Upper lobe of right lung (tissue), 1 donor: ENCODE measurements around the gene TRPV5. TPM values are rescaled to one million over a fixed set of nuclear protein-coding genes. Genes with fewer than 3 reads are reported as not detected.

Experiments used
- ATAC-seq: fragments of 200-7000 bp; cut with Tn5 transposase; one replicate; pipeline ENCODE4 v1.9.1; 2020; ENCODE audit warnings: mild to moderate bottlenecking, moderate library complexity
- DNase-seq: peaks from one replicate; pipeline ENCODE4 v3.0.0-alpha.2; 2020
- H3K27ac ChIP-seq: fragments of 200-600 bp; one replicate; pipeline ENCODE4 v1.8.0; 2022
- H3K27me3 ChIP-seq: fragments of 200-600 bp; one replicate; pipeline ENCODE4 v1.8.0; 2022; ENCODE audit warnings: mild to moderate bottlenecking
- H3K36me3 ChIP-seq: fragments of 200-600 bp; one replicate; pipeline ENCODE4 v1.8.0; 2022
- H3K4me1 ChIP-seq: fragments of 200-600 bp; one replicate; pipeline ENCODE4 v1.8.0; 2022
- H3K4me3 ChIP-seq: fragments of 200-600 bp; one replicate; pipeline ENCODE4 v1.8.0; 2022; ENCODE audit warnings: mild to moderate bottlenecking
- H3K9me3 ChIP-seq: fragments of 200-600 bp; one replicate; pipeline ENCODE4 v1.8.0; 2022
- CTCF ChIP-seq: fragments of 200-600 bp; IDR thresholded peaks from one replicate; pipeline ENCODE4 v1.8.0; 2022; ENCODE audit warnings: antibody characterized with exemption
- intact Hi-C: fragments of 100-400 bp; cut with DNase I; formaldehyde crosslinking; loops from one replicate; pipeline ENCODE4 v1.11.0; 2022
- total RNA-seq: library from RNA; stranded (reverse); fragmentation: NEBNext Ultra II Directional; extraction: Animal tissue kit (Norgen Biotek cat#: 25700); gene quantifications from one replicate; pipeline ENCODE4 v1.2.1, GENCODE V29; 2021
- donor health status: DM: no; HTN: yes; CAD: no; lungs with severe emphysema.

The TRPV5 gene
- total RNA-seq, 1 donor from 2014 or later = not detected

DNA sequence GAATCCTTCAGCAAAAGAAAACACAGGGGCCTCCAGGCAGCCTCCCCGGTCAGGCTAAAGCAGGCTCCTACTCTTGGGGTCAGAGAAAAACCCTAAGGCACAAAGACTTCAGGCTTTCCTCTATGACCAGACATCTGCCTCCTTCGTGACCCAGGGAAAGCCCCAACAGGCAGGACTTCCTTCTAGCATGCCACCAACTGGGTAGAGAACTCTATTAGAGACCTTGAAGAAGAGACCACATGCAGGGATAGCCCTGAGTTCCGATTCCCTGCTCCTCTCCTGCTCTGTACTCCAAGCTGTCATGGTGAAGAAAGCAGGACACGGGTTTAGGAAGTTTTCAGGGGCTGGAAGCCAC lies 49.3 kb downstream of the TRPV5 start:
- ATAC-seq (no peak), DNase-seq (no peak)
- Histone ChIP-seq H3K27me3 (peaks cover 4% of the 10 kb centered on the region), H3K4me3 (no peak overlapping the region), H3K9me3 (no peaks in the 10 kb centered on the region), H3K36me3 (no peaks in the 10 kb centered on the region), H3K27ac (no peak overlapping the region), H3K4me1 (no peaks in the 10 kb centered on the region)
- intact Hi-C loops = no loop called here
- no peak for TF ChIP-seq CTCF

GRCh38 chr7:142883571-142884285 lies 49.8 kb downstream of the TRPV5 start:
- DNase-seq (peak; percentile 36), ATAC-seq (no peak)
- Histone ChIP-seq H3K27me3 (peaks cover 4% of the 10 kb centered on the region), H3K4me3 (no peak overlapping the region), H3K36me3 (no peaks in the 10 kb centered on the region), H3K9me3 (no peaks in the 10 kb centered on the region), H3K27ac (no peak overlapping the region), H3K4me1 (no peaks in the 10 kb centered on the region)
- TF ChIP-seq CTCF = no peak
- intact Hi-C loops = no loop called here

- Histone ChIP-seq H3K4me1 (no peaks in the 10 kb centered on the region), H3K27ac (no peak overlapping the region), H3K4me3 (no peak overlapping the region), H3K36me3 (no peaks in the 10 kb centered on the region), H3K27me3 (peaks cover 4% of the 10 kb centered on the region), H3K9me3 (no peaks in the 10 kb centered on the region)
- ATAC-seq (no peak), DNase-seq (peak; percentile 9)
- TF ChIP-seq CTCF = no peak
- intact Hi-C loops = no loop called here
Observed at GRCh38 chr7:142883145-142883544, 50.4 kb downstream of the TRPV5 start.

GRCh38 chr7:142882338-142882678 lies 51.2 kb downstream of the TRPV5 start:
- Histone ChIP-seq H3K27ac (no peak overlapping the region), H3K4me1 (no peaks in the 10 kb centered on the region), H3K9me3 (no peaks in the 10 kb centered on the region), H3K36me3 (no peaks in the 10 kb centered on the region), H3K4me3 (no peak overlapping the region), H3K27me3 (peaks cover 4% of the 10 kb centered on the region)
- no peak for ATAC-seq
- no peak for TF ChIP-seq CTCF
- intact Hi-C loops = no loop called here
- DNase-seq = no peak

DNA sequence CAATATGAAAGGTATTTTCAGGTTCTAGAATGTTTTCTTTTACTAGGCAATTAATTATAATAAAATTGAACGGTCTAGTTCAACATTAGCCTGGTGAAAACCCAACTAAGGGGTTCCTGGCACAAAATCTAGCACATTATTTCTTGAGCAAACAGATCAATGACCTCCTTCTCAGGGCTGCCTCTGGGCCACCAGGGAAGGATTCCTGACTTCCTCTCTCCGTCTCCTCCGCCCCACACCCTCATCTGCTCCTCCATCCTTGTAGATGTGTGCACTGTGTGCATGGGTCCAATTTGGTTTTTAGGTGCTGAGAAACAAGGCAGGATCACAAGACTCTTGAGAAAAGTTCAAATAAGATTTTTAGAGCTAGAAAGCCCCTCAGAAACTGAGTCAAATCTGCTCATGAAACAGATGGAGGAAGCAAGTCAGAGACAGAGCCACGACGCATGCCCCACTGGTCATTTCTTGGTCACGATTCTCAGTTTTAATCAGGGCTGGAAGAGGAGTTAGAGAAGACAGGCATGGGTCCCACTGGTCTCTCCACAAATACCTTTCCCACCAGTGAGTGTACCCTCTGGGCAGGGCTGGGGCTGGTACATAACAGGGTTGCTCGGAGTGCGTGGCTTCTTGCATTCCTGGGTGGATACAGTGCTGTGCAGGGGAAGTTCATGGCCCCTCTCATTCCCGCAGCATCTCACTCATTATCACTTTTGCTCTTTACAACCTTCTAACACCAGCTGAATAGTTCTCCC lies 51.8 kb downstream of the TRPV5 start:
- Histone ChIP-seq H3K27ac (no peak overlapping the region), H3K9me3 (no peaks in the 10 kb centered on the region), H3K27me3 (peaks cover 4% of the 10 kb centered on the region), H3K4me3 (no peak overlapping the region), H3K36me3 (no peaks in the 10 kb centered on the region), H3K4me1 (no peaks in the 10 kb centered on the region)
- DNase-seq = peak; percentile 36
- no peak for TF ChIP-seq CTCF
- ATAC-seq = no peak
- intact Hi-C loops = no loop called here
